Naive B cell (primary cell): Measurements from ENCODE around the gene CCL7. TPM values are rescaled to one million over a fixed set of nuclear protein-coding genes. Genes with fewer than 3 reads are reported as not detected.
A peak's percentile ranks its signal among the peaks of the same experiment; 100 is the strongest.

Experiments
- ATAC-seq, 2 donors: fragments of 150-1000 bp; cut with Tn5 transposase; 2 replicates each; pipeline ENCODE4 v1.10.0; 2021; ENCODE audit warnings: low read depth in 2 of 2, mild to moderate bottlenecking in 2 of 2, moderate library complexity in 2 of 2
- DNase-seq: peaks from one replicate; pipeline ENCODE4 v3.0.0; 2022
- H3K27ac Mint-ChIP-seq, 6 donors: one replicate each; pipeline ENCODE4 v1.8.0; 2020 to 2022; ENCODE audit warnings: mild to moderate bottlenecking in 6 of 6, mixed read lengths in 6 of 6, moderate library complexity in 5 of 6, inconsistent platforms in 2 of 6
- H3K27me3 Mint-ChIP-seq, 3 donors: one replicate each; pipeline ENCODE4 v1.8.0; 2021 to 2022; ENCODE audit warnings: mixed read lengths in 3 of 3, mild to moderate bottlenecking in 1 of 3
- H3K36me3 Mint-ChIP-seq, 2 donors: one replicate each; pipeline ENCODE4 v1.8.0; 2020 to 2022; ENCODE audit warnings: mixed read lengths in 2 of 2, inconsistent platforms in 1 of 2, mild to moderate bottlenecking in 1 of 2
- H3K4me1 Mint-ChIP-seq, 3 donors: one replicate each; pipeline ENCODE4 v1.8.0; 2020 to 2022; ENCODE audit warnings: mixed read lengths in 3 of 3, inconsistent platforms in 1 of 3, mild to moderate bottlenecking in 1 of 3, moderate library complexity in 1 of 3
- H3K4me3 Mint-ChIP-seq, 8 donors: one replicate each; pipeline ENCODE4 v1.8.0; 2020 to 2022; ENCODE audit warnings: mild to moderate bottlenecking in 8 of 8, mixed read lengths in 8 of 8, moderate library complexity in 8 of 8, inconsistent platforms in 2 of 8
- H3K9me3 Mint-ChIP-seq, 7 donors: one replicate each; pipeline ENCODE4 v1.8.0; 2020 to 2022; ENCODE audit warnings: mixed read lengths in 7 of 7, mild to moderate bottlenecking in 5 of 7, inconsistent platforms in 2 of 7, moderate library complexity in 1 of 7
- polyA plus RNA-seq, 6 donors: library from polyadenylated mRNA; unstranded; fragments of 300-500 nt; fragmentation: Illumina TruSeq; gene quantifications; one replicate each; pipeline ENCODE4 v1.2.3, GENCODE V29; 2021; ENCODE audit warnings: low read depth in 6 of 6

CCL7 gene
- polyA plus RNA-seq, 6 donors from 2014 or later, result not detected

- DNase-seq (no peak), ATAC-seq (no peak)
- Mint-ChIP-seq H3K27me3 (peaks cover 0 to 17% (median 3%) of the 10 kb centered on the region in 3 donors), H3K9me3 (peaks cover 0 to 4% (median 0%) of the 10 kb centered on the region in 7 donors), H3K36me3 (no peaks in the 10 kb centered on the region), H3K4me1 (peaks cover 16 to 27% (median 23%) of the 10 kb centered on the region in 3 donors), H3K4me3 (no peak overlapping the region), H3K27ac (peak overlapping the region in 1 of 6 donors; percentile 73)
Measured at GRCh38 chr17:34235389-34236028, 34.5 kb upstream of the CCL7 start.

- Mint-ChIP-seq H3K27me3 (peaks cover 0 to 9% (median 0%) of the 10 kb centered on the region in 3 donors), H3K27ac (peak overlapping the region in 1 of 6 donors; percentile 36), H3K4me3 (no peak overlapping the region), H3K9me3 (no peaks in the 10 kb centered on the region), H3K36me3 (no peaks in the 10 kb centered on the region), H3K4me1 (peaks cover 16 to 29% (median 24%) of the 10 kb centered on the region in 3 donors)
- DNase-seq, result no peak
- no peak for ATAC-seq
Measured at GRCh38 chr17:34236281-34236892, 33.6 kb upstream of the CCL7 start.

GRCh38 chr17:34237458-34237857 lies 32.6 kb upstream of the CCL7 start:
- Mint-ChIP-seq H3K27ac (no peak overlapping the region), H3K27me3 (peaks cover 0 to 9% (median 0%) of the 10 kb centered on the region in 3 donors), H3K9me3 (no peaks in the 10 kb centered on the region), H3K4me3 (no peak overlapping the region), H3K36me3 (no peaks in the 10 kb centered on the region), H3K4me1 (peaks cover 20 to 28% (median 28%) of the 10 kb centered on the region in 3 donors)
- DNase-seq (no peak), ATAC-seq (no peak)

DNA sequence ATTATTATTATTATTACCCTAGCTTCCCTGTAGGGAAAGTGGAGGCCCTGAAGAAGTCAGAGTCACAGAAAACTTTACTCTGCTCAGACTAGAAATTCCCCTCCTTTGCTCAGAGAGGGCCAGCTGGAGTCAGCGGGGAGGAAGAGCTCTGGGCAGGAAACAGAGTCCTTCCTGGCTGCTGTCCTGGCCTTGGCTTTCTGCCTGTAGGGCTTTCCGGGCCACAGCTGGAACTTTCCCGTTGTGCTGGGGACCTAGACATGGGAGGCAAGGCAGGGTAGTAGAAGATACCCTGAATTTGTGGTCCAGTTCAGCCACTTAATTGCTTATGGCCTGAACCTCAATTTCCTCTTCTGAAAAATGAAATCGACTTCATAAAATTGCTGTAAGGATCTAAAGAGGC lies 29.0 kb upstream of the CCL7 start:
- H3K27ac Mint-ChIP-seq, result peak overlapping the region in 2 of 6 donors; percentile 62 to 67
- H3K4me3 Mint-ChIP-seq, result no peak overlapping the region
- H3K27me3 Mint-ChIP-seq, result no peaks in the 10 kb centered on the region
- peaks cover 4 to 24% (median 14%) of the 10 kb centered on the region in 3 donors for H3K4me1 Mint-ChIP-seq
- H3K9me3 Mint-ChIP-seq, result no peaks in the 10 kb centered on the region
- no peak for ATAC-seq
- H3K36me3 Mint-ChIP-seq, result no peaks in the 10 kb centered on the region
- no peak for DNase-seq

GRCh38 chr17:34242587-34243363 lies 27.2 kb upstream of the CCL7 start:
- H3K4me3 Mint-ChIP-seq, result peak overlapping the region in 7 of 8 donors; percentile 17 to 87 (median 49)
- peak overlapping the region in 5 of 6 donors; percentile 6 to 92 (median 74) for H3K27ac Mint-ChIP-seq
- ATAC-seq, result peak; percentile 71 to 76

DNA sequence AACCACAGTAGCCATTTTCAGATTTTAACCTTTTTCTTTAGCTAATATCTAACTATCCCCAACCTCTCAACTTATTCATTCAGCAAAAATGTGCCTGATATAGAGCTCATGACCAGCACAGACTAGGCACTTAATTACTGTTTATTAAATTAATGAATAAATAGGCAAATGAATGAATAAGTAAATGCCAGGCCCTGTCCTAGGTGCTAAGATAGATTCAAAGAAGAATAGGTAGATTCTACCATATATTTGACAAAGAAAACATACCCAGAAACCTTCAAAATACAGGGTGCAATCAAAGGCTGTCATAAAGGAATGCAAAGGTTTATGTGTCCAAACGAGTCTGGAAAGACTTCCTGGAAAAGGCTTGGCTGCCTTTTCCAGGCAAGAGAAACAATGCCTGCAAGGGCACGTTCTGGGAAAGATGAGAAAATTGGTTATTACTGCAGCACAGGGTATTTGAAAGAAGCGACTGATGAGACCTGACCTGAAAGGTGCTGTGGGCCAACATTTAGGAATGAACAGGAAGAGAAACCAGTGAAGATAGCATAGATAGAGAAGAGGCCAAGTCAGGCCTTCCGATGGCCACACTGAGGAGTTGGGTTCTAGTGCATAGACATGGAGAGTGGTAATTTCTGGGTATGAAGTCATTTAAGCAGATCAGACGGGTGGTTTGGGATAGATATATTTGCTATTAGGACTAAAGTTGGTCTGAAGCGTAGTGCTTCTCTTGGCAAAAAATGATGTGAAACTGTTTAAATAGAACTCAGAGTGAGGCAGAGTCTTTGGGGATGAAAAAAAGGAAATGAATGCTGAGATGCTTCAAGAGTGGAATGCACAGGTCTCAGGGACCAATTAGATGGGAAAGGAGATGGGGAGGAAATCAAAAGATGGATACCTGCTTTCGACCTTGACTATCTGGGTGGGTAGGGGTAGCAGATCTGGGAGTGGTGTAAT lies 26.4 kb upstream of the CCL7 start:
- ATAC-seq (peak in 1 of 2 donors; percentile 48), DNase-seq (peak; percentile 15)
- H3K27me3 Mint-ChIP-seq, result peaks cover 0 to 5% (median 0%) of the 10 kb centered on the region in 3 donors
- H3K9me3 Mint-ChIP-seq, result no peaks in the 10 kb centered on the region
- peak overlapping the region in 1 of 8 donors; percentile 87 for H3K4me3 Mint-ChIP-seq
- H3K27ac Mint-ChIP-seq, result peak overlapping the region in 2 of 6 donors; percentile 6 to 74
- H3K4me1 Mint-ChIP-seq, result peaks cover 4 to 17% (median 10%) of the 10 kb centered on the region in 3 donors
- H3K36me3 Mint-ChIP-seq, result no peaks in the 10 kb centered on the region

More at GRCh38 chr17:34242587-34243363, 27.2 kb upstream of the CCL7 start:
- H3K9me3 Mint-ChIP-seq, result no peaks in the 10 kb centered on the region
- no peaks in the 10 kb centered on the region for H3K27me3 Mint-ChIP-seq
- peaks cover 4 to 17% (median 10%) of the 10 kb centered on the region in 3 donors for H3K4me1 Mint-ChIP-seq
- DNase-seq, result peak; percentile 33
- H3K36me3 Mint-ChIP-seq, result no peaks in the 10 kb centered on the region

- peaks cover 2 to 13% (median 10%) of the 10 kb centered on the region in 3 donors for H3K4me1 Mint-ChIP-seq
- DNase-seq, result no peak
- ATAC-seq, result no peak
- H3K27me3 Mint-ChIP-seq, result peaks cover 0 to 5% (median 0%) of the 10 kb centered on the region in 3 donors
- H3K9me3 Mint-ChIP-seq, result no peaks in the 10 kb centered on the region
- H3K4me3 Mint-ChIP-seq, result no peak overlapping the region
- no peaks in the 10 kb centered on the region for H3K36me3 Mint-ChIP-seq
- H3K27ac Mint-ChIP-seq, result no peak overlapping the region
Measured at GRCh38 chr17:34245351-34245905, 24.6 kb upstream of the CCL7 start.

DNA sequence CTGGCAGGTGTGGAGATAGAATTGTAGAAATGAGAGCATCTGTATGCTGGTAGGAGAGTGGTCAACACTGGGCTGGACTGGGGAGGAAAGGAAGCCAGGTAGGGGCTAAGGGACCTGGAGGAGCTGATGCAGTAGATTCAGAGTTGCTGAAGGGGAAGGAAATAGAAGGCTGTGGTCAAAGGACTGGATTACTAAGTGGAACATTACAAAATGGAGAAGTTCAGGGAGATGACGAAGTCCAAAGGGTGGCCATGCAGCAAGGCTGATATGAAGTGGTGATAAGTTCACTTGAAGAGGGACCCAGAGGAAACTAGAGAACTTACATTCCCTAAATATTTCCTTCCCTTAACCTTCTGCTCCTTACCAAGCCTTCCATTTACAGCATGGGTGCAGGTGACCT lies 23.6 kb upstream of the CCL7 start:
- Mint-ChIP-seq H3K36me3 (no peaks in the 10 kb centered on the region), H3K27me3 (peaks cover 6 to 10% (median 9%) of the 10 kb centered on the region in 3 donors), H3K4me3 (peak overlapping the region in 1 of 8 donors; percentile 7), H3K27ac (peak overlapping the region in 1 of 6 donors; percentile 74), H3K4me1 (peaks cover 6 to 15% (median 14%) of the 10 kb centered on the region in 3 donors), H3K9me3 (no peaks in the 10 kb centered on the region)
- peak; percentile 23 to 60 for ATAC-seq
- DNase-seq, result peak; percentile 15

GRCh38 chr17:34246881-34247280 lies 23.1 kb upstream of the CCL7 start:
- Mint-ChIP-seq H3K27ac (peak overlapping the region in 1 of 6 donors; percentile 74), H3K4me3 (no peak overlapping the region), H3K27me3 (peaks cover 6 to 13% (median 12%) of the 10 kb centered on the region in 3 donors), H3K9me3 (no peaks in the 10 kb centered on the region), H3K4me1 (peaks cover 9 to 19% (median 18%) of the 10 kb centered on the region in 3 donors), H3K36me3 (no peaks in the 10 kb centered on the region)
- ATAC-seq (no peak), DNase-seq (no peak)

DNA sequence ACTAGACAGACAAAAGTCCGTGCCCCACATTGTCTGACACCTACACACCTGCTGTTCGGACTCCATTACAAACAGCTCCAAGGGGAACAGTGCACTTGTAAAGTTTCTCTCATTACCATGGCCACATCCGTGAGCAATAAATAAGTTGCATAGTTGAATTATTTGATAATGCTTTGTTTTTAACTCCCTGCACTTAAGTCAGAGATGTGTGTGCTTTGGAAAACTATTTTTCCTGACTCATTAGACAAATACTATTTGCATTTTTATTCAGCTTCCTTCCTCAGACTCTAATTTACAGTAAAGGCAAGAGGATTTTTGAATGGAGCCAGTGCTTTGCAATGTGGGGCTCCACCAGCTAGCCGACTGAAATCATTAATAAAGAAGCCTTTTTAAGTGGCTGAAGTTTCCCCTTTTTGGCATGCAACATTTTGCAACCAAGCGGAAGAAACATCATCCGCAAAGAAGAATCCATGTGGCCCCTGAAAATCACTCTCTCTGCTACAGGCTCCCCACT lies 21.5 kb upstream of the CCL7 start:
- DNase-seq (no peak), ATAC-seq (no peak)
- Mint-ChIP-seq H3K27me3 (peaks cover 15 to 23% (median 22%) of the 10 kb centered on the region in 3 donors), H3K36me3 (no peaks in the 10 kb centered on the region), H3K9me3 (no peaks in the 10 kb centered on the region), H3K4me3 (no peak overlapping the region), H3K4me1 (peaks cover 10 to 13% (median 12%) of the 10 kb centered on the region in 3 donors), H3K27ac (peak overlapping the region in 1 of 6 donors; percentile 13)

GRCh38 chr17:34249061-34249460 lies 21.0 kb upstream of the CCL7 start:
- ATAC-seq (no peak), DNase-seq (no peak)
- H3K9me3 Mint-ChIP-seq, result no peaks in the 10 kb centered on the region
- no peaks in the 10 kb centered on the region for H3K36me3 Mint-ChIP-seq
- peak overlapping the region in 1 of 6 donors; percentile 73 for H3K27ac Mint-ChIP-seq
- H3K4me3 Mint-ChIP-seq, result no peak overlapping the region
- H3K4me1 Mint-ChIP-seq, result peaks cover 10 to 13% (median 12%) of the 10 kb centered on the region in 3 donors
- H3K27me3 Mint-ChIP-seq, result peaks cover 20 to 26% (median 23%) of the 10 kb centered on the region in 3 donors

GRCh38 chr17:34249478-34249877 lies 20.5 kb upstream of the CCL7 start:
- DNase-seq (no peak), ATAC-seq (no peak)
- no peaks in the 10 kb centered on the region for H3K9me3 Mint-ChIP-seq
- H3K4me3 Mint-ChIP-seq, result no peak overlapping the region
- H3K27me3 Mint-ChIP-seq, result peaks cover 23 to 28% (median 23%) of the 10 kb centered on the region in 3 donors
- H3K27ac Mint-ChIP-seq, result no peak overlapping the region
- H3K4me1 Mint-ChIP-seq, result peaks cover 10 to 13% (median 12%) of the 10 kb centered on the region in 3 donors
- H3K36me3 Mint-ChIP-seq, result no peaks in the 10 kb centered on the region
